Measurements from ENCODE around the gene NDUFAF7. TPM values are rescaled to one million over a fixed set of nuclear protein-coding genes. Genes with fewer than 3 reads are reported as not detected.

NDUFAF7 gene
- total and polyA plus RNA-seq, 8 donors: 7.3 to 79.9 (median 19.8) TPM

DNA sequence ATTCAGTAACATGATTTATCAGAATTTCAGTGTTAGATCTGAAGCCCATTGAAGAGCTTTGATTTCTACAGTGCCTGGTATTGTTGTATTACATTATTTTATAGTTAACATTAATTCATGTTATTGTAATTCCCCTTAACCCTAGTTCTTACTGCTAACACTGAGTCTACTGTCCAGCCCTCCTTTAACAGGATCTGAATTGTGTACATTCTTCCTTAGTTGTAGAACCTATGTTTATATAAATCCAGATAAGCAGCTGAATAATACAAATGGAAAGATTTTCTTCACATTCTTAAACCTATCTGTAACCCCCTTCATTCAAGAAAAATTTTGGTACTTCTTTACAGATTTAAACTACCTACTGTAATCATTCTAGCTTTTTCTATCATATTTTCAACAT, 14.7 kb downstream of the NDUFAF7 start:
- peaks cover 0 to 3% (median 0%) of the 10 kb centered on the region in 4 donors for H3K4me1 ChIP-seq

DNA sequence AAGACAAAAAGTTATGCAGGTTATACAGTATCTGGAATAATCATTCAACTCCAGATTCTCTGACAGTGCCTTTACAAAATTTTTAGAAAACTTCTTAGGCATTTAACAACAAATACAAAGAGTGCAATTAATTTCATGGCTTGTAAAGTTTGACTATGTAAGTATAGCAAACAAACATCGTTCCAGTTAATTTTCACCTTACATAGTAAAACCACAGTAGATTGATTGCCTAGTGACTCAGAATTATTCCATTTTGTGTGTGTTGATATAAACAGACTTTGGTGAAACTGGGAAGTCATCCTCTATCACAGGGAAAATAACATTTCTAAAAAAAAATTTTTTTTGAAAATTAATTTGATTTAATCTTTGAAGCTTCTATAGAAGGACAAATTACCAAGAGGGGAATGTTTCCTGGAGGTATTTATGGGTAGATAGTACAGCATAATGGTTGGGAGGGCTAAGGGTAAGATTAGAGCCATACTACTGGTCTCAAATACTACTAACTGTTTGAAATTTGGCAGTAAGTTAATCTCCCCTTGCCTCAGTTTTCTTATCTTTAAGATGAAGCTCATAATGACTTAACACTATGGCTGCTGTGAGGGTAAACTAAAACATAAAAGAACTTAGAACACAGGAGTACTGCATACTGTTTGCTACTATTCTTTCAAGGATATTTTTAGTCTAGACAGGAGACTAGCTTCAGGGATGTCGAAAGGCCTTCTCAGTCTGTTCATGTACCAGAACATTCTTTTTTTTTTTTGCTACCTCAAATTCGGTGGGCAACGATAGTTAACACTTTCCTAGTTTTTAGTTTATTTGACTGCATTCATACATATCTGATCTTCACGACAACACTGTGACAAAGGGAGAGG, 19.6 kb downstream of the NDUFAF7 start:
- Histone ChIP-seq H3K27ac (no peak overlapping the region), H3K4me1 (peaks cover 0 to 3% (median 0%) of the 10 kb centered on the region in 4 donors), H3K36me3 (peaks cover 45 to 99% (median 95%) of the 10 kb centered on the region in 4 donors), H3K9me3 (no peaks in the 10 kb centered on the region), H3K4me3 (no peak overlapping the region), H3K27me3 (no peaks in the 10 kb centered on the region)
- intact Hi-C loops (cut with DNase I; ENCODE audit: low total_unique reads): no loop called here
- TF ChIP-seq POLR2AphosphoS5 (IDR thresholded peaks at IDR 0.05) (no peak), EP300 (IDR thresholded peaks at IDR 0.05) (no peak), POLR2A (IDR thresholded peaks at IDR 0.05) (no peak)
- TF ChIP-seq, protein P1, sequence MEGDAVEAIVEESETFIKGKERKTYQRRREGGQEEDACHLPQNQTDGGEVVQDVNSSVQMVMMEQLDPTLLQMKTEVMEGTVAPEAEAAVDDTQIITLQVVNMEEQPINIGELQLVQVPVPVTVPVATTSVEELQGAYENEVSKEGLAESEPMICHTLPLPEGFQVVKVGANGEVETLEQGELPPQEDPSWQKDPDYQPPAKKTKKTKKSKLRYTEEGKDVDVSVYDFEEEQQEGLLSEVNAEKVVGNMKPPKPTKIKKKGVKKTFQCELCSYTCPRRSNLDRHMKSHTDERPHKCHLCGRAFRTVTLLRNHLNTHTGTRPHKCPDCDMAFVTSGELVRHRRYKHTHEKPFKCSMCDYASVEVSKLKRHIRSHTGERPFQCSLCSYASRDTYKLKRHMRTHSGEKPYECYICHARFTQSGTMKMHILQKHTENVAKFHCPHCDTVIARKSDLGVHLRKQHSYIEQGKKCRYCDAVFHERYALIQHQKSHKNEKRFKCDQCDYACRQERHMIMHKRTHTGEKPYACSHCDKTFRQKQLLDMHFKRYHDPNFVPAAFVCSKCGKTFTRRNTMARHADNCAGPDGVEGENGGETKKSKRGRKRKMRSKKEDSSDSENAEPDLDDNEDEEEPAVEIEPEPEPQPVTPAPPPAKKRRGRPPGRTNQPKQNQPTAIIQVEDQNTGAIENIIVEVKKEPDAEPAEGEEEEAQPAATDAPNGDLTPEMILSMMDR (IDR thresholded peaks at IDR 0.05): no peak
- no peak for DNase-seq
- 65 to 76% (median 69%) methylated on average over 5 of the region's 5 CpGs for WGBS, 5 donors

More for the DNA sequence above, 14.7 kb downstream of the NDUFAF7 start:
- H3K4me3 ChIP-seq: no peak overlapping the region
- intact Hi-C loops (cut with DNase I; ENCODE audit: low total_unique reads): no loop called here
- no peaks in the 10 kb centered on the region for H3K27me3 ChIP-seq
- no peak for DNase-seq
- peaks cover 26 to 98% (median 93%) of the 10 kb centered on the region in 4 donors for H3K36me3 ChIP-seq
- TF ChIP-seq EP300 (IDR thresholded peaks at IDR 0.05) (no peak), POLR2AphosphoS5 (IDR thresholded peaks at IDR 0.05) (no peak), POLR2A (IDR thresholded peaks at IDR 0.05) (no peak)
- TF ChIP-seq, protein P1 (IDR thresholded peaks at IDR 0.05): no peak
- H3K9me3 ChIP-seq: no peaks in the 10 kb centered on the region
- H3K27ac ChIP-seq: no peak overlapping the region

DNA sequence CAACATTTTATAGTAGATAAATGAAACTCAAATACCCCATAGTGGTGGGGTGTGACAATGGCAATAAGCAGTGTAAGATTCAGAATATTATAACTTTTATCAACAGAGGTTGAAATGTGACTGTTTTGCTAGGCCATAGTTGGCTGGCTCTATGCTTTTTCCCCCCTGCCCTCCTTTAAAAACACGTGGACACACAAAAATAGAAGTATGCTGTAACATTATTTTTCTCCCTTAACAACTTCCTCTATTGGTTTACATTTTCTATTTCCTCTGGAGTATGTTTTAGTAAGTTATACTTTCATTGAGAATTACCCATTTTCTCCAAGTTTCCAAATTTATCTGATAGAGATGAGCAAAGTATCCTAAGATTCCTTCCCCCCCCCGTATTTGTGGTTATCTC, 31.1 kb downstream of the NDUFAF7 start:
- TF ChIP-seq POLR2A (IDR thresholded peaks at IDR 0.05) (no peak), POLR2AphosphoS5 (IDR thresholded peaks at IDR 0.05) (no peak), EP300 (IDR thresholded peaks at IDR 0.05) (no peak)
- TF ChIP-seq, protein P1 (IDR thresholded peaks at IDR 0.05): no peak
- Histone ChIP-seq H3K27me3 (no peaks in the 10 kb centered on the region), H3K4me1 (no peaks in the 10 kb centered on the region), H3K27ac (no peak overlapping the region), H3K9me3 (no peaks in the 10 kb centered on the region), H3K4me3 (no peak overlapping the region), H3K36me3 (peaks cover 44 to 88% (median 69%) of the 10 kb centered on the region in 4 donors)
- no peak for DNase-seq
- intact Hi-C loops (cut with DNase I; ENCODE audit: low total_unique reads): no loop called here
- 69 to 81% (median 70%) methylated on average over 2 of the region's 2 CpGs for WGBS, 5 donors

DNA sequence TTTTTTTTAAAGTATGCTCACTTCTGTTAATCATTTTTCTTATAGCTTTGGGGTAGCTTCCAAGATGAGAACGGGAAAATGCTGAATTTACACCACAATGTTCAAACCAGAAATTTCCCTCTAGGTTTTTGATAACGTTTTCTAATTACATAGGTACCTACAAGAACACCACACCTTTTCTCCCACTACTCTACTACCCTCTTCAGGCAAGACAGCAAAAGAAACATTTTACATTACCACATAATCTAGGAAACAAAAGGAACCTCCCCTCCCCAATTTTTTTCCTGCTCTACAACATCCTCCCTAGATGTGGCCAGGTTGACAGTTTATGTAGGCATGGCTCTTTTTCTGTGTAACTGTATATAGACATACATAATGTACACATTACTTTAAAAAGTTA, 32.4 kb downstream of the NDUFAF7 start:
- Histone ChIP-seq H3K36me3 (peaks cover 38 to 88% (median 67%) of the 10 kb centered on the region in 4 donors), H3K27me3 (no peaks in the 10 kb centered on the region), H3K4me3 (no peak overlapping the region), H3K9me3 (no peaks in the 10 kb centered on the region), H3K4me1 (no peaks in the 10 kb centered on the region), H3K27ac (no peak overlapping the region)
- intact Hi-C loops (cut with DNase I; ENCODE audit: low total_unique reads): no loop called here
- no peak for DNase-seq
- 64 to 80% (median 73%) methylated on average over 2 of the region's 2 CpGs for WGBS, 5 donors
- TF ChIP-seq POLR2AphosphoS5 (IDR thresholded peaks at IDR 0.05): no peak
- TF ChIP-seq POLR2A (IDR thresholded peaks at IDR 0.05): no peak
- TF ChIP-seq EP300 (IDR thresholded peaks at IDR 0.05): no peak
- TF ChIP-seq, protein P1 (IDR thresholded peaks at IDR 0.05): no peak
